Neural progenitor cell (in vitro differentiated cells): ENCODE measurements around the gene PNCK. TPM values are rescaled to one million over a fixed set of nuclear protein-coding genes. Genes with fewer than 3 reads are reported as not detected.

Experiments used
- DNase-seq: peaks from one replicate; pipeline ENCODE4 v3.0.0-alpha.2; 2016; ENCODE audit warnings: low spot score
- H2AFZ ChIP-seq: fragments of 200-600 bp; sonication (generic); replicated peaks from 2 replicates; pipeline ENCODE4 v1.6.1; 2016; ENCODE audit warnings: antibody characterized with exemption
- H3F3A ChIP-seq: fragments of 200-600 bp; sonication (generic); 2 replicates; pipeline ENCODE4 v1.6.1; 2016; ENCODE audit warnings: antibody characterized with exemption, low read depth
- H3K27ac ChIP-seq: fragments of 200-600 bp; sonication (generic); 2 replicates; pipeline ENCODE4 v1.5.1; 2016; ENCODE audit warnings: mild to moderate bottlenecking
- H3K27me3 ChIP-seq: fragments of 200-600 bp; sonication (generic); 2 replicates; pipeline ENCODE4 v1.6.1; 2016; ENCODE audit warnings: mild to moderate bottlenecking, moderate library complexity
- H3K36me3 ChIP-seq: fragments of 200-600 bp; sonication (generic); 2 replicates; pipeline ENCODE4 v1.5.1; 2016
- H3K4me1 ChIP-seq: fragments of 200-600 bp; sonication (generic); 2 replicates; pipeline ENCODE4 v1.6.1; 2016; ENCODE audit warnings: mixed run types
- H3K4me2 ChIP-seq: fragments of 200-600 bp; sonication (generic); 2 replicates; pipeline ENCODE4 v1.6.1; 2016
- H3K4me3 ChIP-seq: fragments of 200-600 bp; sonication (generic); 2 replicates; pipeline ENCODE4 v1.5.1; 2016
- H3K79me2 ChIP-seq: fragments of 200-600 bp; sonication (generic); 2 replicates; pipeline ENCODE4 v1.6.1; 2016; ENCODE audit warnings: low read depth
- H3K9ac ChIP-seq: fragments of 200-600 bp; sonication (generic); 2 replicates; pipeline ENCODE4 v1.6.1; 2016
- H3K9me3 ChIP-seq: fragments of 200-600 bp; sonication (generic); 2 replicates; pipeline ENCODE4 v1.5.1; 2016; ENCODE audit warnings: low read depth
- H4K20me1 ChIP-seq: fragments of 200-600 bp; sonication (generic); 2 replicates; pipeline ENCODE4 v1.6.1; 2016; ENCODE audit warnings: low read depth
- H3K27ac Mint-ChIP-seq: 3 replicates; pipeline ENCODE4 v1.8.0; 2021; ENCODE audit warnings: mixed read lengths
- H3K27me3 Mint-ChIP-seq: 2 replicates; pipeline ENCODE4 v1.8.0; 2022; ENCODE audit warnings: low read depth, mild to moderate bottlenecking, inconsistent platforms, moderate library complexity, mixed read lengths; ENCODE audit not compliant: insufficient read depth
- H3K36me3 Mint-ChIP-seq: 3 replicates; pipeline ENCODE4 v1.8.0; 2021; ENCODE audit warnings: mixed read lengths
- H3K4me1 Mint-ChIP-seq: 3 replicates; pipeline ENCODE4 v1.8.0; 2021; ENCODE audit warnings: mixed read lengths
- H3K4me3 Mint-ChIP-seq: 3 replicates; pipeline ENCODE4 v1.8.0; 2021; ENCODE audit warnings: mild to moderate bottlenecking, moderate library complexity, mixed read lengths
- H3K9me3 Mint-ChIP-seq: 3 replicates; pipeline ENCODE4 v1.8.0; 2020; ENCODE audit warnings: mixed read lengths
- CTCF ChIP-seq: fragments of 200-600 bp; sonication (generic); IDR thresholded peaks from 2 replicates; pipeline ENCODE4 v1.5.1; 2017; ENCODE audit warnings: antibody characterized with exemption, mild to moderate bottlenecking
- EZH2 ChIP-seq: fragments of 200-600 bp; sonication (generic); IDR thresholded peaks from 2 replicates; pipeline ENCODE4 v1.6.1; 2017; ENCODE audit warnings: antibody characterized with exemption, mild to moderate bottlenecking, moderate library complexity
- EZH2phosphoT487 ChIP-seq: fragments of 200-600 bp; sonication (generic); IDR thresholded peaks from 2 replicates; pipeline ENCODE4 v1.6.1; 2017; ENCODE audit warnings: antibody characterized with exemption
- total RNA-seq: library from RNA; depleted of rRNA; stranded (reverse); fragments of >200 nt; gene quantifications from 2 replicates; pipeline ENCODE4 v1.2.3, GENCODE V29; 2015; ENCODE audit warnings: low replicate concordance

The PNCK gene
- total RNA-seq: 19.7 and 53.5 TPM in 2 replicates

- Histone ChIP-seq H3K4me2 (peak within 1 kb of the TSS; percentile 63), H3K9ac (no peak within 1 kb of the TSS), H3K27ac (no peak within 1 kb of the TSS), H4K20me1 (no peaks in the 10 kb centered on the region), H3K36me3 (no peaks in the 10 kb centered on the region), H3K9me3 (no peaks in the 10 kb centered on the region), H3K27me3 (no peaks in the 10 kb centered on the region), H2AFZ (no peak within 1 kb of the TSS), H3K4me3 (peak within 1 kb of the TSS; percentile 33), H3K79me2 (no peaks in the 10 kb centered on the region), H3K4me1 (peaks cover 5% of the 10 kb centered on the region), H3F3A (no peaks in the 10 kb centered on the region)
- Mint-ChIP-seq H3K4me3 (peak within 1 kb of the TSS; percentile 70), H3K36me3 (no peaks in the 10 kb centered on the region), H3K9me3 (peaks cover 25% of the 10 kb centered on the region), H3K4me1 (peaks cover 15% of the 10 kb centered on the region), H3K27ac (peak within 1 kb of the TSS; percentile 80), H3K27me3 (peaks cover 11% of the 10 kb centered on the region)
- DNase-seq: peak; percentile 67
- TF ChIP-seq EZH2 (no peak), EZH2phosphoT487 (no peak), CTCF (no peak)
Observed at GRCh38 chrX:153673428-153674218, at the start of gene PNCK. Gene PNCK (minus strand): TSS chrX:153673813. CDS start chrX:153673076, 737 bp downstream.

GRCh38 chrX:153722704-153723350, 49.2 kb upstream of the PNCK start:
- Histone ChIP-seq H3K27me3 (no peaks in the 10 kb centered on the region), H3K4me3 (peak overlapping the region; percentile 73), H4K20me1 (peaks cover 51% of the 10 kb centered on the region), H3K9me3 (no peaks in the 10 kb centered on the region), H2AFZ (no peak overlapping the region), H3K36me3 (peaks cover 3% of the 10 kb centered on the region), H3K4me1 (peaks cover 12% of the 10 kb centered on the region), H3K4me2 (peak overlapping the region; percentile 80), H3K27ac (no peak overlapping the region), H3K79me2 (peaks cover 21% of the 10 kb centered on the region), H3K9ac (peak overlapping the region; percentile 55), H3F3A (no peaks in the 10 kb centered on the region)
- peaks cover 17% of the 10 kb centered on the region for H3K4me1 Mint-ChIP-seq
- no peak overlapping the region for H3K27ac Mint-ChIP-seq
- H3K9me3 Mint-ChIP-seq: peaks cover 4% of the 10 kb centered on the region
- peaks cover 7% of the 10 kb centered on the region for H3K27me3 Mint-ChIP-seq
- TF ChIP-seq CTCF: no peak
- TF ChIP-seq EZH2: no peak
- TF ChIP-seq EZH2phosphoT487: no peak
- H3K4me3 Mint-ChIP-seq: peak overlapping the region; percentile 84
- H3K36me3 Mint-ChIP-seq: peaks cover 10% of the 10 kb centered on the region
- no peak for DNase-seq

GRCh38 chrX:153719701-153720100, 46.1 kb upstream of the PNCK start:
- H3K27ac Mint-ChIP-seq: no peak overlapping the region
- Histone ChIP-seq H3K4me2 (no peak overlapping the region), H3K4me3 (no peak overlapping the region), H3K27ac (no peak overlapping the region), H3K27me3 (no peaks in the 10 kb centered on the region), H3K9ac (no peak overlapping the region), H4K20me1 (peaks cover 22% of the 10 kb centered on the region), H3K79me2 (peaks cover 21% of the 10 kb centered on the region), H3K4me1 (peaks cover 8% of the 10 kb centered on the region), H2AFZ (no peak overlapping the region), H3K36me3 (peaks cover 3% of the 10 kb centered on the region), H3K9me3 (no peaks in the 10 kb centered on the region), H3F3A (no peaks in the 10 kb centered on the region)
- no peak for TF ChIP-seq CTCF
- TF ChIP-seq EZH2: no peak
- no peak for TF ChIP-seq EZH2phosphoT487
- no peak for DNase-seq
- no peak overlapping the region for H3K4me3 Mint-ChIP-seq
- peaks cover 6% of the 10 kb centered on the region for H3K27me3 Mint-ChIP-seq
- peaks cover 11% of the 10 kb centered on the region for H3K36me3 Mint-ChIP-seq
- peaks cover 7% of the 10 kb centered on the region for H3K9me3 Mint-ChIP-seq
- H3K4me1 Mint-ChIP-seq: peaks cover 3% of the 10 kb centered on the region
